IgD-negative memory B cell (primary cell): Measurements from ENCODE around the gene IFT57. TPM values are rescaled to one million over a fixed set of nuclear protein-coding genes. Genes with fewer than 3 reads are reported as not detected.
A peak's percentile ranks its signal among the peaks of the same experiment; 100 is the strongest.

Experiments
- H3K27ac Mint-ChIP-seq, 3 donors: one replicate each; pipeline ENCODE4 v1.8.0; 2020 to 2022; ENCODE audit warnings: mild to moderate bottlenecking in 3 of 3, mixed read lengths in 3 of 3, moderate library complexity in 1 of 3
- H3K27me3 Mint-ChIP-seq: one replicate; pipeline ENCODE4 v1.8.0; 2021; ENCODE audit warnings: mixed read lengths
- H3K36me3 Mint-ChIP-seq: one replicate; pipeline ENCODE4 v1.8.0; 2020; ENCODE audit warnings: mild to moderate bottlenecking, mixed read lengths
- H3K4me1 Mint-ChIP-seq, 3 donors: one replicate each; pipeline ENCODE4 v1.8.0; 2020 to 2022; ENCODE audit warnings: mixed read lengths in 3 of 3, mild to moderate bottlenecking in 1 of 3
- H3K4me3 Mint-ChIP-seq, 4 donors: one replicate each; pipeline ENCODE4 v1.8.0; 2020 to 2022; ENCODE audit warnings: mild to moderate bottlenecking in 4 of 4, mixed read lengths in 4 of 4, moderate library complexity in 3 of 4
- H3K9me3 Mint-ChIP-seq, 3 donors: one replicate each; pipeline ENCODE4 v1.8.0; 2020 to 2021; ENCODE audit warnings: mixed read lengths in 3 of 3, mild to moderate bottlenecking in 1 of 3
- polyA plus RNA-seq: library from polyadenylated mRNA; unstranded; fragments of 300-500 nt; fragmentation: Illumina TruSeq; gene quantifications from one replicate; pipeline ENCODE4 v1.2.3, GENCODE V29; 2021

The IFT57 gene
- polyA plus RNA-seq, 1 donor from 2014 or later = 138 TPM

GRCh38 chr3:108133858-108134554, 88.2 kb downstream of the IFT57 start:
- H3K27ac Mint-ChIP-seq = peak overlapping the region; percentile 86 to 98 (median 97)
- peak overlapping the region; percentile 62 to 88 (median 72) for H3K4me3 Mint-ChIP-seq
- peaks cover 60 to 83% (median 63%) of the 10 kb centered on the region in 3 donors for H3K4me1 Mint-ChIP-seq
- peaks cover 13% of the 10 kb centered on the region for H3K36me3 Mint-ChIP-seq
- peaks cover 0 to 3% (median 0%) of the 10 kb centered on the region in 3 donors for H3K9me3 Mint-ChIP-seq
- H3K27me3 Mint-ChIP-seq = peaks cover 3% of the 10 kb centered on the region

- H3K36me3 Mint-ChIP-seq = peaks cover 18% of the 10 kb centered on the region
- peaks cover 3 to 6% (median 3%) of the 10 kb centered on the region in 3 donors for H3K9me3 Mint-ChIP-seq
- peaks cover 67 to 92% (median 73%) of the 10 kb centered on the region in 3 donors for H3K4me1 Mint-ChIP-seq
- H3K4me3 Mint-ChIP-seq = peak overlapping the region; percentile 62 to 88 (median 76)
- peaks cover 3% of the 10 kb centered on the region for H3K27me3 Mint-ChIP-seq
- peak overlapping the region; percentile 86 to 98 (median 97) for H3K27ac Mint-ChIP-seq
Observed at GRCh38 chr3:108133048-108133369, 89.2 kb downstream of the IFT57 start.

- Mint-ChIP-seq H3K27ac (peak overlapping the region; percentile 86 to 98 (median 97)), H3K36me3 (peaks cover 23% of the 10 kb centered on the region), H3K4me1 (peaks cover 61 to 87% (median 74%) of the 10 kb centered on the region in 3 donors), H3K27me3 (peaks cover 3% of the 10 kb centered on the region), H3K4me3 (peak overlapping the region; percentile 62 to 88 (median 75)), H3K9me3 (peaks cover 3 to 10% (median 3%) of the 10 kb centered on the region in 3 donors)
Observed at GRCh38 chr3:108131475-108132134, 90.6 kb downstream of the IFT57 start.

- Mint-ChIP-seq H3K27ac (peak overlapping the region; percentile 86 to 98 (median 97)), H3K4me3 (peak overlapping the region; percentile 62 to 88 (median 78)), H3K27me3 (peaks cover 3% of the 10 kb centered on the region), H3K36me3 (peaks cover 21% of the 10 kb centered on the region), H3K9me3 (peaks cover 0 to 10% (median 3%) of the 10 kb centered on the region in 3 donors), H3K4me1 (peaks cover 56 to 86% (median 72%) of the 10 kb centered on the region in 3 donors)
Observed at GRCh38 chr3:108130701-108131474, 91.3 kb downstream of the IFT57 start.

- Mint-ChIP-seq H3K27me3 (peaks cover 3% of the 10 kb centered on the region), H3K4me1 (peaks cover 60 to 84% (median 72%) of the 10 kb centered on the region in 3 donors), H3K36me3 (peaks cover 17% of the 10 kb centered on the region), H3K4me3 (peak overlapping the region; percentile 51 to 86 (median 73)), H3K27ac (peak overlapping the region; percentile 60 to 98 (median 86)), H3K9me3 (peaks cover 0 to 10% (median 3%) of the 10 kb centered on the region in 3 donors)
Observed at GRCh38 chr3:108130236-108130635, 92.0 kb downstream of the IFT57 start.

GRCh38 chr3:108127301-108127988, 94.8 kb downstream of the IFT57 start:
- Mint-ChIP-seq H3K4me3 (peak overlapping the region; percentile 82 to 93 (median 86)), H3K36me3 (peaks cover 14% of the 10 kb centered on the region), H3K27me3 (peaks cover 3% of the 10 kb centered on the region), H3K4me1 (peaks cover 57 to 75% (median 72%) of the 10 kb centered on the region in 3 donors), H3K9me3 (peaks cover 0 to 10% (median 3%) of the 10 kb centered on the region in 3 donors), H3K27ac (peak overlapping the region; percentile 95 to 99 (median 98))

- H3K4me3 Mint-ChIP-seq = peak overlapping the region; percentile 85 to 96 (median 94)
- peak overlapping the region; percentile 99 to 100 (median 100) for H3K27ac Mint-ChIP-seq
- H3K27me3 Mint-ChIP-seq = no peaks in the 10 kb centered on the region
- H3K36me3 Mint-ChIP-seq = peaks cover 10% of the 10 kb centered on the region
- peaks cover 0 to 10% (median 3%) of the 10 kb centered on the region in 3 donors for H3K9me3 Mint-ChIP-seq
- peaks cover 48 to 72% (median 66%) of the 10 kb centered on the region in 3 donors for H3K4me1 Mint-ChIP-seq
Observed at GRCh38 chr3:108126348-108126747, 95.9 kb downstream of the IFT57 start.

GRCh38 chr3:108125550-108126071, 96.6 kb downstream of the IFT57 start:
- Mint-ChIP-seq H3K27me3 (no peaks in the 10 kb centered on the region), H3K36me3 (peaks cover 10% of the 10 kb centered on the region), H3K9me3 (peaks cover 0 to 10% (median 3%) of the 10 kb centered on the region in 3 donors), H3K27ac (peak overlapping the region; percentile 99 to 100 (median 100)), H3K4me1 (peaks cover 44 to 70% (median 59%) of the 10 kb centered on the region in 3 donors), H3K4me3 (peak overlapping the region; percentile 85 to 96 (median 94))

GRCh38 chr3:108125153-108125543, 97.1 kb downstream of the IFT57 start:
- Mint-ChIP-seq H3K9me3 (peaks cover 0 to 10% (median 3%) of the 10 kb centered on the region in 3 donors), H3K36me3 (peaks cover 10% of the 10 kb centered on the region), H3K4me3 (peak overlapping the region; percentile 85 to 96 (median 94)), H3K4me1 (peaks cover 39 to 68% (median 56%) of the 10 kb centered on the region in 3 donors), H3K27ac (peak overlapping the region; percentile 99 to 100 (median 100)), H3K27me3 (no peaks in the 10 kb centered on the region)

GRCh38 chr3:108124337-108125152, 97.7 kb downstream of the IFT57 start:
- no peaks in the 10 kb centered on the region for H3K27me3 Mint-ChIP-seq
- H3K4me1 Mint-ChIP-seq = peaks cover 36 to 63% (median 53%) of the 10 kb centered on the region in 3 donors
- H3K4me3 Mint-ChIP-seq = peak overlapping the region; percentile 85 to 96 (median 94)
- H3K27ac Mint-ChIP-seq = peak overlapping the region; percentile 99 to 100 (median 100)
- peaks cover 0 to 10% (median 3%) of the 10 kb centered on the region in 3 donors for H3K9me3 Mint-ChIP-seq
- H3K36me3 Mint-ChIP-seq = peaks cover 10% of the 10 kb centered on the region

GRCh38 chr3:108123326-108123725, 98.9 kb downstream of the IFT57 start:
- H3K4me1 Mint-ChIP-seq = peaks cover 38 to 54% (median 44%) of the 10 kb centered on the region in 3 donors
- H3K9me3 Mint-ChIP-seq = peaks cover 0 to 6% (median 3%) of the 10 kb centered on the region in 3 donors
- peak overlapping the region; percentile 34 to 85 (median 53) for H3K4me3 Mint-ChIP-seq
- peaks cover 8% of the 10 kb centered on the region for H3K36me3 Mint-ChIP-seq
- H3K27ac Mint-ChIP-seq = peak overlapping the region; percentile 13 to 99 (median 78)
- H3K27me3 Mint-ChIP-seq = no peaks in the 10 kb centered on the region

GRCh38 chr3:108122276-108122675, 99.9 kb downstream of the IFT57 start:
- Mint-ChIP-seq H3K4me1 (peaks cover 35 to 46% (median 38%) of the 10 kb centered on the region in 3 donors), H3K27ac (peak overlapping the region in 2 of 3 donors; percentile 13 to 15), H3K4me3 (peak overlapping the region in 2 of 4 donors; percentile 19 to 72), H3K9me3 (peaks cover 0 to under 1% (median 0%) of the 10 kb centered on the region in 3 donors), H3K36me3 (peaks cover 1% of the 10 kb centered on the region), H3K27me3 (no peaks in the 10 kb centered on the region)
